HG03135 (cell line): ENCODE data around the gene LPGAT1.
"Not testable (repeated sequence)": the region's sequence is repeated elsewhere in the genome, so short reads cannot be mapped to it uniquely, and the experiment has no call there.

Source experiments
- ATAC-seq: cut with Tn5 transposase; IDR thresholded peaks from one replicate; pipeline ENCODE4 v1.9.1; 2021; ENCODE audit warnings: mild to moderate bottlenecking, moderate library complexity; ENCODE audit not compliant: unreplicated experiment

Gene LPGAT1

DNA sequence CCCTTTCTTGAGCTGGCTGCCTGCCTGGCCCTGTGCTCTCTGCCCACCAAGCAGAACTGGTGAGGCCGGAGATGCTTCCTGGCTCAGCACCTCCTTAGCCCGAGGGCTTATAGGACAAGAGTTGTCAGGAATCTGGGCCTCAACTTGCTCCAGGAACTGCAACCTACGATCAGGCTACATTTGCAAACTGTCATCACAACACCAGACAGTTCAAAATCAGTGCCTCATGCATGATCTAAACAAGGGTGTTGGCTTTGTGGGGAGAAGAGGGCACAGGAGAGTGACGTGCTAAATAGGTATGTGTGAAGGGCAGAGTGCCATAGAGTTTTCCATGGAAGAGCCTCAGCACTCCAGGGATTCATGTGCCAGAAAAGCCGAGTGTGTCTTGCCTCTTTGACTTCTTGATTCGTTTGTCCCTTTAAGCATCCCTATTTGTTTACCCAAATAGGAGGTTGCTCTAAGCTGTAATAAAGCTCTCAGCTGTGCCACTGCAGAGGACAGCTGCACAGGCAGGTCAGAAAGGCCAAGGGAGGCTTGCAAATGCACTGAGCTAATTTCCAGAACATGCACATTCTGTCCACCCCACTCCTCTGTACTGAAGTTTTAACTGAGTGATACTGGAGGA is 125.0 kb downstream of the LPGAT1 start:
- no peak for ATAC-seq

DNA sequence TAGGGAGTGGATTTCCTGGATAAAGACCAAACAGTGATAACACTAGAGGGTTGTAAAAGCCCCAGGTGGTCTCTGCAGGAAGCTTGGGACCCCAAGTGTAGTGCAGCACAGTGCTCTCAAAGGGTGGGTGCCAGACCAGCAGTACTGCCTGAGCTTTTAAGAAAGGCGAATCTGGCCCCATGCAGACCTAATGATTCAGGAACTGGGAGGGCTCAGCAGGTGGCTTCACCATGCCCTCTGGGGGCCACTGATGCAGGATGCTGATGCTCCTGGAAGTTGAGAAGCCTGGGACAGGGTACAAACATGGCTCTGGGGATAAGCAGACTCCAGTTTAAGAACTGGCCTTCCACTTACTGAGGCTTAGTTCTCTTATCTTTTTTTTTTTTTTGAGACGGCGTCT is 126.0 kb downstream of the LPGAT1 start:
- ATAC-seq, result no peak

DNA sequence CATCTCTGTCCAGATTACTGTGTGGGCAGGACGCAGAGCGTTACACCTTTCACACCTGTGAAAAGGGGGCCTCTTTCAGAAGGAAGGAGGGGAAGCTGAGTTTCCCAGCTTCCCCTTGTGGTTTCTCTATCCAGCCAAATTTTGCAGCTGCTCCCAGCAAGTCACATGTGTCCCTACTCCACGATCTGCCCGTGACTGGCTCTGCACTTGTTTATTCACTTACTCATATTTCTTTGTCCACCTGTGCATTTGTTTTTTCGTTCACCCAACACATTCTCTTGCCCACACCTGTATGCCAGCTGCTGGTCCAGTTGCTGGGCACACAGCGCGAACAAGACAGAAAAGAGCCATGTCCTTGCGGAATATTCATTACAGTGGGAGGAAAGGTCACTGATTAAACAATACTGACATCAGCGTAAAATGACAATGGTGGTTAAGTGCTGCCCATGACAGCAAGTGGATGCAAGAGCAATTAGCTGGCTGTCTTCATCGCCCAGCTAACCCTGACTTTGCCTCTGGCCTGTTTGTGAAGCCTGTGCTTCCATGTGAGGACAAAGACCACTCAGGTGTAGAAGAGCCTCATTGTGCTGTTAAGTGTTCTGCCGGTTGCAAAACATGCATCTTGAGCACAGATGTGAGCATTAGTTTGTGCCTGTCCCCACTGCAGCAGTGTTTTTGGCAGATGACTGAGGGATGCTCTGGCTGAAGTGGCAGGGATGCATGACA is 126.6 kb downstream of the LPGAT1 start:
- ATAC-seq, result no peak

DNA sequence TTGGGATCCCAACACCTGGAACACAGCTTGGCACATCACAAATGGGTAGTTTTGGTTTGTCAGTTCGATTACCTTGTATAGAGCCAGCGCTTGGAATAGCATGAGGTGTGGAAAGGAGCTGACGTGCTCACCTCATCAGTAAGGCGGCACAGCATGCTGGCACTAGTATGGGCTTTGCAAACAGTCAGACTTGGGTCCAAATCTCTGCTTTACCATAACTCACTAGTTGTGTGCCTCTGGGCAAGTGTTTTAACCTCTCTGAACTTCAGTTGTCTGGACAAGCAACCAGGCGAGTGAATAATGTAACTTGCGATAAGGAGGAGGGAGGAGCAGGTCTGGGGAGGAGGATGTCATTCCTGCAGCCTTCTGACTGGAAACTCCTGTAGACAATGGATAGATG is 128.8 kb downstream of the LPGAT1 start:
- ATAC-seq, result no peak

DNA sequence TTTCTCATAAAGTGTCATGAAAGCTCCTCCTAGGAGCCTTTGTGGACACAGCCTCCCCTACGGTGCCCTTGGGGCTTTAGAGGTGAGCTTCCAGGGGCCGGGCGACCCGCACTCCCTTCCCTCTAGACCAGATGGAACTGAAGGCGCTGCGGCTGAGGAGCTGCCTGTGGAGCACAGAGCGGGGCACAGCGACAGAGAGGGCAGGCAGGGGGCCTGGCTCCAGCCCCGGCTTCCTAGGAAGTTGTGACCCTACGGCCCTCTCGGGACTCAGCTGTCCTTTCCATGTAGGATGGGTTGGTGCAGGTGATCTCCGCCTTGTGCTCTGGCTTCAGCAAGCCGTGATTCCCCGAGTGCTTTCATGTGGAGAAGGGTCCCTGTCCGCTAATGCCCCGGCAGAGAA is 131.5 kb downstream of the LPGAT1 start:
- no peak for ATAC-seq

DNA sequence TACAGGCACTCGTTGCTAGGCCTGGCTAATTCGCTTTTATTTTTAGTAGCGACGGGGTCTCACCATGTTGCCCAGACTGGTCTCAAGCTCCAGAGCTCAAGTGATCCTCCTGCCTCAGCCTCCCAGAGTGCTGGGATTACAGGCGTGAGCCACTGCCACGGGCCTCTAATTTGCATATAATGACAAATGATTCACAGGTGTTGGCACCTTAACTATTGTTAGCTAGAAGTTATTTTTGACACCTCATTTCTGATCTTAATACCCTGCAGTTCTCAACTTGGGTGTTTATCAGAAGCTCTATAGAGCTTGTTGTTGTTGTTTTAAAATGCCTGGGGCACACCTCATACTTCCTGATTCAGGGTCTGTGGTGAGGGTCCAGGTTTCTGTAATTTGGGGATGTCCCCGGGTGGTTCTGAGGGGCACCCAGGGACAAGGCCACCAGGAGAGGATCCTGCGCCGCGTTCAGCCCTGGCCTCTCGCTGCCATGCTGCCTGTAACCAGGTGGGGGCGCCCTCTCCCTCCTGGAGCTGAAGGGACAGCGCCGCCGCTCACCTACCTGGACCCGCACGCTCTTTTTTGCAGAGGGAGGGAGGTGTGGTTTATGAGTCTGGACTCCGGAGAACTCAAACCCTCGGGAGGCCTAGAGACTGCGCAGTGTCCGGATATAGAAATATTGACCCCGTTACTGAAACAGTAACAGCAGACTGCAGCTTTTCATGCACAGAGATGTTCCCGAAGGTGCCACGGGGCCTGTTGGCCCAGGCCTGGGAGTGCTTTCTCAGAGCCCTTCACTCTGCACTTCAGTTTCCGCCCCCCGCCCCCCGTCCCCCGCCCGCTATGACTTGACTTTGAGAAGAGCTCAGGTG is 132.2 kb downstream of the LPGAT1 start:
- peak; percentile 56 for ATAC-seq

DNA sequence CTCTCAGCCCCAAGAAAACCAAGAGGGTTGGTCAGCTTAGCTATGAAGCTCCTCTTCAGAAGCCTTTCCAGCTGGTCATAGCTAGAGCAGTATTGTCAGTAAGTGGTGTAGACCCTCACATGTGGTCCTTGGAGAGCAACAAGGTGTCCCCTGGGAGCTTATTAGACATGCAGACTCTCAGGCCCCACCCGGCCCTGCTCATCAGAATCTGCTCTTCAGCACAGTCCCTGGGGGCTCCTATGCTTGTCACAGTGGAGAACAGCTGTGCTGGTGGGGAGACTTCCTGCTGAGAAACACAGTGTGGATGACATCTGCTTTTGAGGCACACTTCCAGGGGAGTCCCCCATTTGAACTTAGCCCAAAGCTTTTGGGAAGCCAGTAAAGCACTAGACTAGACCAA is 133.2 kb downstream of the LPGAT1 start:
- ATAC-seq, result peak; percentile 83

DNA sequence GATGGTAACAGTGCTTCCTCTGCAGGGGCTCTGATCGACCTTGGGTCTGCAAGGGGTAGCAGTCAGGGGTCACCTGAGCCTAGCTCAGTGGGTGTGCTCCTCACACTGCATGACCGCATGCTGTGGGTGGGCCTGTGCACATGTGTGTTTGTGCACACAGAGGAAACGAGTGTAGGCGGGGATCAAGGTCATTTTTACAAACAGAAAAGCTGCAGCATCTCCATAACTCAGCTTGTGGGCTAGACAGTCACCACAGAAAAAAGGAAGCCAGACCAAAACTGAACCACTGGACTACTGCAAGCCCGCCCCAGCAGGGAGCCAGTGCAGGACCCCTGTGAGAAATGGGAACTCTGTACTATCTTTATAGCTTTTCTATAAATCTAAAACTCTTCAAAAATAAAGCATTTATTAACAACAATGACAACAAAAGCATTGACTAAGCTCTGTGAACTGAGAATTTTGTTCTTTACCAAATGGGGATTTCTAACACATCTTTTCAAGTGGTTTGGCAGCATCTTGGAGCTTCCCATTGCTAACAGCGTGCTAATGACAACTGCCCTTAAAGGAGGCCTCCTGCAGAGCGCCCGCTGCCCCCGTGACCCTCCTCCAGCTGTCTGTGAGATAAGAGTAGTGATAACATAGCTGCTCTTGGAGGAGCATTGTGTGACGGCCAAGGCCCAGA is 135.3 kb downstream of the LPGAT1 start:
- peak; percentile 39 for ATAC-seq

DNA sequence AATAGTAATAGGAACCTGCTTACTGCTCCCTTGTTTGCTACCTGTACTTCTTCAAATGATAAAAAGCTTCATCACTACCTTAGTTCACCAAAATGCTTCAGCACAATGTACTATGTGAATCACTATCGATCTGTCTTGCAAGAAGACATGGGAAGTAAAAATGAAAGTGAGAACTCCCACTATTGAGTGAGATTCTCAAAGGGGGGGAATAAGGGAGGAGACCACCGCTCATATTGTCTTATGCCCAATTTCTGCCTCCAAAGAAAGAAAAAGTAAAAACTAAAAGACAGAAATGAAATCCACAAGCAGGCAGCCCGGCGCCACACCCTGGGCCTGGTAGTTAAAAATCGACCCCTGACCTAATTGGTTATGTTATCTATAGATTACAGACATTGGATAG is 136.7 kb downstream of the LPGAT1 start:
- ATAC-seq, result not testable (repeated sequence)
